Liver (tissue), 3 donors: Measurements from ENCODE around the gene TBL1XR1.

Experiments
- CTCF ChIP-seq: fragments of 150-350 bp; IDR thresholded peaks from 2 replicates; pipeline ENCODE4 v1.5.1; 2017; ENCODE audit warnings: improper control_type of control experiment, low read depth, low read length; ENCODE audit not compliant: missing input control
- GABPA ChIP-seq, 2 donors: IDR thresholded peaks in 1 of 2; conservative IDR thresholded peaks in 1 of 2; 2 replicates each; pipeline ENCODE4 v1.6.1; 2016; ENCODE audit warnings: antibody characterized with exemption in 2 of 2, mild to moderate bottlenecking in 1 of 2, moderate library complexity in 1 of 2
- HNF4A ChIP-seq, 2 donors: conservative IDR thresholded peaks; 2 replicates each; pipeline ENCODE4 v1.6.1; 2016; ENCODE audit warnings: antibody characterized with exemption in 2 of 2, mild to moderate bottlenecking in 2 of 2
- MAX ChIP-seq: IDR thresholded peaks from 2 replicates; pipeline ENCODE4 v1.6.1; 2016; ENCODE audit warnings: antibody characterized with exemption
- RAD21 ChIP-seq, 2 donors: IDR thresholded peaks; 2 replicates each; pipeline ENCODE4 v1.6.1; 2016; ENCODE audit warnings: antibody characterized with exemption in 2 of 2, mild to moderate bottlenecking in 2 of 2
- REST ChIP-seq: IDR thresholded peaks from 2 replicates; pipeline ENCODE4 v1.6.1; 2016; ENCODE audit warnings: antibody characterized with exemption, mild to moderate bottlenecking
- RXRA ChIP-seq, 2 donors: IDR thresholded peaks; 2 replicates each; pipeline ENCODE4 v1.6.1; 2017 to 2018; ENCODE audit warnings: antibody characterized with exemption in 2 of 2, mild to moderate bottlenecking in 1 of 2
- SP1 ChIP-seq: IDR thresholded peaks from 2 replicates; pipeline ENCODE4 v1.6.1; 2018; ENCODE audit warnings: antibody characterized with exemption, mild to moderate bottlenecking
- TAF1 ChIP-seq: conservative IDR thresholded peaks from 2 replicates; pipeline ENCODE4 v1.6.1; 2016; ENCODE audit warnings: antibody characterized with exemption, mild to moderate bottlenecking
- YY1 ChIP-seq: IDR thresholded peaks from 2 replicates; pipeline ENCODE4 v1.6.1; 2016; ENCODE audit warnings: antibody characterized with exemption, mild to moderate bottlenecking
- ZBTB33 ChIP-seq: IDR thresholded peaks from 2 replicates; pipeline ENCODE4 v1.6.1; 2016; ENCODE audit warnings: antibody characterized with exemption
- donor health status: healthy.
- donor health status: healthy.

GRCh38 chr3:177068967-177069366 lies 128.3 kb downstream of the TBL1XR1 start:
- TF ChIP-seq CTCF, result no peak
- TF ChIP-seq REST, result no peak
- no peak for TF ChIP-seq MAX
- TF ChIP-seq TAF1, result no peak
- no peak for TF ChIP-seq GABPA (IDR thresholded peaks at IDR 0.05 in 1 of 2, conservative IDR thresholded peaks at IDR 0.05 in 1 of 2)
- no peak for TF ChIP-seq RAD21 (IDR thresholded peaks at IDR 0.05)
- TF ChIP-seq ZBTB33, result no peak
- no peak for TF ChIP-seq HNF4A (conservative IDR thresholded peaks at IDR 0.05)
- no peak for TF ChIP-seq YY1
- TF ChIP-seq SP1, result no peak
- TF ChIP-seq RXRA (IDR thresholded peaks at IDR 0.05), result no peak
